NCI-H1417 treated with DMSO at 0.1 percent for 48 hours (cell line): ENCODE measurements around the gene GNB2.

ENCODE experiments used
- DNase-seq: peaks from one replicate; lab custom pipeline; 2025; lab: John Stamatoyannopoulos, UW

The GNB2 gene

GRCh38 chr7:100681491-100682227, 8.1 kb downstream of the GNB2 start:
- no peak for DNase-seq

DNA sequence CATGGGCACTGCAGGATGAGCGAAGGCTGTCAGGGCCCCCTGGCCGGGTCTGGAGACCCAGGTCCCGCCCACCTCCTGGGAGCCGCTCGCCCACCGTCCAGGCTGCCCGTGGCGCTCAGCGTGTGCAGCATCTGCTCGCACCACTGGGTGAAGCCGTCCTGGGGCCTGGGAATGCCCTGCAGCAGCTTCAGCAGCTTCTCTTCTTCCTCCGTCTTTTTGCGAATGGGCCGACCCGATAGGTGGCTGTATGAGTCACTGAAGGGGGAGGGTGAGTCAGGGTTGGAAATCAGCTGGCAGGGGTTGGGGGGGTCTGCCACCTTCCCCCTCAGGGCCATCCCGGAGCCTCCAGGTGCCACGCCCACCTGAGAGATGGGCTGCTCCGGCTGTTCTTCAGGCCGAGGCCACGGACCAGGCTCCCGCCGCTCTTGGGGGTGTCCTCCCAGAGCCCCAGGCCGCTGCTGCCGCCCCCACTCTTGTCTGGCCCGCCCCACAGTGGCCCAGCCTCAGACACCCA, 8.7 kb downstream of the GNB2 start:
- DNase-seq, result no peak

DNA sequence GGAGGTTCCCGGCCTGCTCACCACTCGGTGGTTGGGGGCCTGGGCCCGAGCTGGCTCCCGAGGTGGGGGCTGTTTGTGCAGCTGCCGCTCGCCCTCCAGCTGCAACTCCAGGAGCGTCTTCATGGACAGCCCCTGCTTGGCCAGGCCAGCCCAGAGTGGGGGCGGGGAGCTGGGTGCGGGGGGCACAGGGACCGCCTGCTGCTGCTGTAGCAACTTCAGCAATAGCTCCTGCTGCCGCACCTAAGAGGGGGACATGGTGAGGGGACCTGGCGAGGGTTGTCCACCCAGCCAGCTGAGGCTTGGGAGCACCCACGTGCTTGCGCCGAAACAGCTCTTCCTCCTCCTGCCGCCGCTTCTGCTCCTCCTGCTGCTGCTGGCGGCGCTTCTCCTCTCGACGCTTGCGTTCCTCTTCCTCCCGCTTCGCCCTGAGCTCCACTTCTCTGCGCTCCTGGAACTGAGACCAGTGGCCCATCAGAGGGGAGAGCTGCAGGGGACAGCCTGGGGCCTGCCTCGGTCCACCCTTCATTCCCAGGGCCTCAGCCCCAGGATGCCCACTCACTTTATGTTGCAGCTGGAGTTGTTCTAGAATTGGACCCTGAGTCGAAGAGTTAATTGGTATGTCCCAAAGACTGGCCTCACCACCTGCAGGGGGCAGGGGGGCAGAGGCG, 9.6 kb downstream of the GNB2 start:
- no peak for DNase-seq

DNA sequence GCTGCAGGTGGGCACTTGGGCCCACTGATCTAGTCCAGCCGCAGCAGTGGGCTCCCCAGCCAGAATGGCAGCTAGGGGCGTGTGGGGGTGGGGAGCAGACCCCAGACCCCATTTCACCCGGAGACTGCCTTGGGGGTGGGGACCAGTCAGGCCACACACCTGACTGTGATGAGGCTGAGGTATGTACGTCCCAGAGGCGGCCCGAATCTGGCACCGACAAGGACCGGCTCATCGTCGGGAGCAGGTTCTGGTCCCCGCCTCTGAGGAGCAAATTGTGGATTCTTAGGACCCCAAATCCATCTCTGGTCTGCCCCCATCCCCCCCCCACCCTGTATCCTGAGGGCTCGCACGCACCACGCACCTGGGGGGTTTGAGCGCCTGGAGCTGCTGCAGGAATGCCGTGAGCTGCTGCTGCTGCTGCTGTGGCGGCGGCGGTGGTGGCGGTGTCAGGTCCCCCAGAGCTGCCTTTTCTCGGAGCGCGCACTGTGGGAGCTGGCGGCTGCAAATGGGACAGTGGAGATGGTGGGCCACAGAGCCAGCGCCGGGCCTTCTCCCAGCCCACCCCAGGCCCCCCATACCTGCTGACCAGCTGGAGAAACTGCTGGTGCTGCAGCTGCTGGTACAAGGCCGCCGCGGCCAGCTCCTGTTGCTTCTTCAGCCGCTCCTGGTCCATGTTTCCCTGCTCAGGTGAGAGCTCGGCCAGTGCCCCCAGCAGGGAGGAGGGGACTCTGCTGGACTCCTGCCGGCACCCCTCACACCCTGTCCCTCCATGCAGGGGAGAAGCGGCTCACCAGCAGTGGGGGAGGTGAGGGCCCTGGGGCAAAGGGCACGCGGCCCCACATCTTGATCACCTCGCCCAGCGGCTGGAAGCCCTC, 10.4 kb downstream of the GNB2 start:
- no peak for DNase-seq

DNA sequence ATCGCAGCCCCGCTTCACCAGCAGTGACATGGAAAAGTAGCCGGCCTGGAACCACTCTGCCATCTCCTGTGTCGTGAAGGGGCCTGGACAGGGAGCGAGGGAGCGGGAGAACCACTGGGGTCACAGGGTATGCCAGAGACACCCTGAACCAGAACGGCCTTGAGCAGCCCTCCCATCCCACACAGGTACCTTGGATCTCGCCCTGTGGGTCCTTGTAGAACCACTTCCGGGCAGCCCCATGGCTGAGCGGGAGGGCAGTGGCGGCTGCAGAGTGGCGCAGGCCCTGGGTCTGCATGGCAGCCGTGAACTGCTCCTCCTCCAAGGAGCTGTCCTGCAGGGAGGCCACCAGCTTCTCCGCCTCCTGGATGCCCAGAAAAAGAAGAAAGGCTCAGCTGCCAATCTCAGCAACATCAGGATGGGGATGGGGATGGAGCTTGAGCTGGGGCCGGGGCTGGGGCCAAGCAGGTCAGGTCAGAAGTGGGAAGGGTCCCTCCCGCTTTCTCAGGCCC, 11.0 kb downstream of the GNB2 start:
- no peak for DNase-seq

GRCh38 chr7:100685049-100685605, 11.6 kb downstream of the GNB2 start:
- no peak for DNase-seq

- DNase-seq, result no peak
Observed at GRCh38 chr7:100685631-100686145, 12.1 kb downstream of the GNB2 start.

- DNase-seq, result no peak
Observed at GRCh38 chr7:100686201-100686821, 12.8 kb downstream of the GNB2 start.

DNA sequence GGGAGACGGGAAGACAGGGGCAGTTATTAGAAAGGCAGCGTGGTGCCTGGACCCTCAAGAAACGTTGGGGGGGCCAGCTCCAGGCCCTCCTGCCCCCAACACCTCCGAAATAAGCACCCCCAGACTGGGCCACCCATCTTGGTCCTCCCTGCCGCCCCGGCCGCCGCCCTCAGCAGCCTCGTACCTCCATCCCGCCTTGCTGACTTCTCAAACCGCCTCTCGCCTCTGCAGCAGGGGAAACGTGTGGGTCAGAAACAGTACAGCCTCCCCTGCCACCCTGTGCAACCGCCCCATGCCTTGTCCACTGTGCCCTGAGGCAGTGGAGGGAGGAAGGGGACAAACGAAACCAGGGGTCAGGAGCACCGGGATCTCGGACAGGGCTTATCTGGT, 13.3 kb downstream of the GNB2 start:
- no peak for DNase-seq

DNA sequence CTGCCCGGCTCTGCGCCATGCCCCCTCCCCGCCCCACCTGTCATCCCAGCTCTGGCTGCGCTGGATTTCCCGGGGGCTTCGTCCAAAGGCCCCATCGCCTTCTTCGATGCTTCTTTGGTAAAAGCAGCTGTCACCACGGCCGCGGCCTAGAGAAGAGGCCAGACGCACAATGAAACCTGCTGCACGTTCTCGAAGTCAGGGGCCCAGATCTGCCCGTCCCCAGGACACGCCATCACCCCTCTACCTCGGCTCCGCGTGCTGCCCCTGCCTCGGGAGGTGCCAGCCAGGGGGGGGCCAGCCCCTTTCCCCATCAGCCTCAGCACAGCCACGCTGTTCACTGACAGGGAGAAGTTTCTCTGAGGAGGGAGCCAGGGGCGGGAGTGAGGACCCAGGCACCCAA, 13.7 kb downstream of the GNB2 start:
- no peak for DNase-seq

DNA sequence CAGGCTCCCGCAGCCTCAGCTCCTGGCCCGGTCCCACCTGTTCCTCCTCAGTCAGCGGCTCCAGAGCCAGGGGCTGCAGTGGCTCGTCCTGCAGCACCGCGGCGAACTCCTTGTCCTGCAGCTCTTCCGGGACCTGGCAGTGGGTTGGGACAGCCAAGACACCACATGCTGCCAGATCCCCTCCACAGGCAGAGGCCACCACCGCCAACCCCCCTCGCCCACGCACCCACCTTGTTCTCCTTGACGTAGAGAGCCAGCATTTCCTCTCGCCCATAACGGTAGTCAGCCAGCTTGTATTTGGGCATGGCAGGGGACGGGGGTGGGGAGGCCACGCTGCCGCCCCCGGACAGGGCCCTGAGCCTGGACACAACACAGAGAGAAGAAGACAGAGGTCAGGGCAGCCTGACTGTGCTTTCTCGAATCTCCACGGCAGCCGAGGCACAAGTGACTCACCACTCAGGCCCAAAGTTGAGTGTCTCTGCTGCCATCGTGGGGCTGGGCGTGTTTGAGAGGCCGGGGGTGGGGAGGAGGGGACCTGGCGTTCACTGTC, 14.3 kb downstream of the GNB2 start:
- DNase-seq, result no peak

GRCh38 chr7:100688326-100688860, 14.9 kb downstream of the GNB2 start:
- no peak for DNase-seq

DNA sequence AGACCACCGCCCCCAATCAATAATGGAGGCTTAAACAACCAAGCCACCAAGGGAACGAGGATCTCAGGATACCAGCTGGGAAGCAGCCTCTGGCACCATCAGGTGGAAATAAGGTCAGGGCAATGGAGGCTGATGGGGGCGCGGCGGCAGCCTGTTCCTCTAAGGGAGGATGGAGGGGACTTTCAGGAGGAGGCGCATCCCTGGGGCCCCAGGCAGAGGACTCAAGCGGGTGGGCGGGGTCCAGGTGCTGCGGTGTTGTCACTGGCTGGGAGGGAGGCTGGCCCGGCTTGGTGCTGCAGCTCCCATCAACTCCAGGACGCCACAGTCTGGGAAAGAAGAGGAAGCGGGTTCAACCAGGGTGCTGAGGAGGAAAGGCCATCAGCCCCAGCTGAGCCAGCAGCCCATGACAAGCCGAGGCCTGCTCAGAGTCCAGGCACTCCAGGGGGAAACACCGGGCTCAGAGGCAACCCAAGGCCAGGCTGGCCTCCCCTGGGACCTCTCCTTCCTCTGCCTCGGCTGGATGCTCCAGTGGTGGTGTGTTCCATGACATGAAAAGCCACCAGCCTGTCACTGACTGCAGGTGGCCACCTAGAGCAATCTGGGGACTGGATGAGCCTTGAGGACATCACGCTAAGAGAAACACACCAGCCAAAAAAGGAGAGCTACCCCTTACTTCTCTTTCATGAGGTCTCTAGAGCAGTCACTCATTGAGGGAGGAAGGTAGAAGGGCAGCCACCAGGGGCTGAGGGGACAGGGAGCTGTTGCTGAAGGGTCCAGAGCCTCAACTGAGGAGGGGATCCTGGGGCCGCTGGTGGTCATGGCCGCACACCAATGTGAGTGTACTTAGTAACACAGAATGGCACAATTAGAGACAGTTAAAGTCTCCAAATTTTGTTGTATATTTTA, 15.9 kb downstream of the GNB2 start:
- no peak for DNase-seq

DNA sequence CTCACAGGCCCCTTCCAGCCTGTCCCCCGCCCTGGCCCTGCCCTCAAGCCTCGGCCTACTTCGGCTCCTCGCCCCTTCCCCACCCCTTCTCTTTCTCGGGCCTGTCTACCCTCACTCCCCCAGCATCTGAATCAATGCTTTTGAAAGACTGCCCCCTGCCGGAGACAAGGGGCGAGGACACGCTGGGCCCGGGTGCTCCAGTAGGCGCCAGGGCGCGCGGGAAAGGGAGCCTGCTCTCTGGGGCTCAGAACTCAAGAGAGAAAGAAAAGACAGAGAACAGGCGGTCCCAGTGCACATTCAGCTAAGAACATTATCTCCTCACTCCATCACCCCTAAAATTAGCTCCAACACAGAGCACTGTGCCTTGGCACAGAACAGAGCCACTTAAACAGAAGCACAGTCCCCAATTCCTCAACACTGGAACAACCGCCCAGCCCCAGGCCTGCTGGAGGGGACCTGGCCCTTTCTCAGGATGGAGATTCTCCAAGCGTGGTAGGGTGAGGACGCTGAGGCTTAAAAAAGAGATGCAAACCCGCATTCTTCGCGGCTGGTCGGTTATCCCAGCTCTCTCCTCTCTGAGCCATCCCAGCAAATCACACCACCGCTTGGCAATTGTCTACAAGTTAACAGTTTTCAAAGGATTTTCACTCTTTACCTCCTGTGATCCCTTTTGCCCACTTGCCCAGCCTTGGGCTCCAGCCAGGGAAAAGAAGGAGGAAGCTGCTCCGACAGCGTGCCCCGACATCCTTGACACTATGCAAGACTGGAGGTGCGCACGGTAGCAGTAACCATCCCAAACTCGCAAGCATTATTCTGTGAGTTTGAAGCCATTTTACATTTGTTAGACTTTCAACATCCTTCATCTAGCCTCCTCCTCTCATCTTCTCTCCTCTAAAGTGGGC, 18.4 kb downstream of the GNB2 start:
- no peak for DNase-seq

DNA sequence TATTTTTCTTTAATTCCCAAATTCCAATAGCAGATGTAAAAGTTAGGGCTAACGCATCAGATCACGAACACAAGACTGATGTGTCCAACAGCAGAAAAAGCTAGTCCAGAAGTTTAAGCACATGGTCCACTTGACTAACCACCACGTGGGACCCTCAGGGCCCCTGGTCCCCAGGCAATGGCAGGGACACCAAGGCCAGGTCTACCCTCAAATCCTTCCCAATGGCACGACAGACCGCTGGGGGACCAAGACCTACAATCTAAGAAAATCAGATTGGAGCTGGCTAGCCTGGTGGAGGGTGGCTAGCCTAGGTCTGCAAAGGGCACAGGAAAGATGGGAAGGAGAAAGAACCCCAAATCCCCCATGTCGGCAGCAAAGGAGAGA, 19.0 kb downstream of the GNB2 start:
- DNase-seq, result no peak

DNA sequence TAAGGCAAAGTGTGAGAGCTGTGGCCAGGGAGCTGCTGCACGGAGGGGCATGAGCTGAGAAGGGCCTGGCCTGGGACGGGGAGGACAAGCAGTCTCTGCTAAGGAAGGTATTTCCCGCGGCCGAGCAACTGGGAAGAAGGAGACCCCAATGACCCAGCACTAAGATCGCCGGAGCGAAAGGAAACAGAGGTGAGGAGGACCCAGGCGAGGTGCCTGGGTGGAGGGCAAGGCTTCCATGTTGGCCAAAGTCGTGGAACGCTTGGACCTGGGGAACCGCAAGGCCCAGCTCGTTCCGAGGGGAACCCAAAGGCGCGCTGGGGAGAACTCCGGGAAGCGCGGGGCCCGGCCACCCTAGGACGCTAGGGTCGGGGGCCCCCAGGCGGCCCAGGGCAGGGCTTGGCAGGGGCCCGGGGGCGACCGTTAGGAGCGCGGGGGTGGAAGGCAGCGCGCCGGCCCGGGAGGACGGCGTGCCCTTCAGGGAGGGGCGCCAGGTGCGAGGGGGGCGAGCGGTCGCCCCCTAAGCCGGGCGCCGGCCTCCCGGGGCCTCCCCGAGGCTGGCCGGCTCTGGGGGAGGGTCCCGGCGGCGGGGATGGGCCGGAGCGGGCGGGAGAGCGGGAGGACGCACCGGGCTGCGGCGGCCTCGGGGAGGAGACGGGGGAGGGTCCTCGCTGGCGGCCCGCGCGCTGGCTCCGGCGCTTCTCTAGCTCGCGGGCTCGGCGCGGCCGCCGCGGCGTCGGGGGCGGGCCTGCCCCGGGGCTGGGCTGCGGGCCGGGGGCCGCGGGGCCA, 20.0 kb downstream of the GNB2 start:
- DNase-seq, result no peak

DNA sequence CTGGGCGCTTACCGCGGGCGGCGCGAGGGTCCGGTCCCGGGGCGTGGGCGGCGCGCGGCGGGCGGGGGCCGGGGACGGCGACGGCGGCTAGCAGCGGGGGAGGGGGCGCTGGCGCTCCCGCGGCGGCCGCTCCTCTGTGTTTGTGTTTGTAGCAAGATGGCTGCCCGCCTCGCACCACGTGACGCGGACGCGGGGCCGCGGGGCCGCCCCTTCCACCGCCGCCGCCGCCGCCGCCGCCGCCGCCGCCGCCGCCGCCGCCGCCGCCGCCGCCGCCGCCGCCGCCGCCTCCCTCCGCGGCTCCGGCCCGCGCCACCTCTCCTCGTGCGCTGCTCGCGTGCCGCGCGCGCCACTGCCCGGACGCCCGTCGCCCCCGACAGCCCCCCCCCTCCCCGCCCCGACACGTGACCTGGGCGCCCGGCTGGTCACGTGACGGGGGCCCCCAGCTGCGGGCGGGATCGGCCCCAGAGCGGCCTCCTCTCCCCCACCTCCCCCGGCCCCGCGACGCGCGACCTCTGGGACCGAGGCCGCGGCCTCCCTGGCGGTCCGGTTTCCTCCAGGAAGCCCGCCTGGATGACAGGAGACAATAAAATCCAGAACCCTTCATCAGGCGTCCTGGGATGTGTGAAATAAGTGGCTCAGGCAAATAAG, 20.7 kb downstream of the GNB2 start, which contains the start of gene GIGYF1:
Gene GIGYF1, minus strand, starts transcription at position 153 of the 648 bp plus-strand sequence. CDS start 6,012 bp downstream, outside the sequence.
- DNase-seq, result no peak
